AG08395 (cell line): Measurements from ENCODE around the gene SCMH1.

Experiments
- DNase-seq: peaks from one replicate; pipeline ENCODE4 v3.0.0; 2012; ENCODE audit warnings: mixed read lengths, low spot score

SCMH1 gene

DNA sequence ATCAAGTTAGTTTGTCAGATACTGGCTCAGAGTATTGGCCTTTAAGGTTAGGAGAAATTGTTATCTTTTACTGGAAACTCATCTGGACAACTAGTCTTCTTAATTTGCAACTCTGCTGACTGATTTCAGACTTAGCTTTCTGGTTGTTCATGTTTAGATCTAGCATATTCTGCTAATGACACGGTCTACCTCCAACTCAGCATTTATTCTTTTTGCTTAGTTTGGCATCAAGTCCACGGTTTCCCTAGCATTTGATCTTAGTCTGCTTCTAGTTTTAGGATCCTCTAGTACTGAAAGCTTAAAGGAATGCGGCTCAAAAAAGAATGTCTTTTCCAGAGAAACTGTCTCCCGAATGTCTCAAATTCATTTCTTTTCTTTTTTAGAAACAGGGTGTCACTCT lies 145.0 kb downstream of the SCMH1 start:
- DNase-seq = no peak

DNA sequence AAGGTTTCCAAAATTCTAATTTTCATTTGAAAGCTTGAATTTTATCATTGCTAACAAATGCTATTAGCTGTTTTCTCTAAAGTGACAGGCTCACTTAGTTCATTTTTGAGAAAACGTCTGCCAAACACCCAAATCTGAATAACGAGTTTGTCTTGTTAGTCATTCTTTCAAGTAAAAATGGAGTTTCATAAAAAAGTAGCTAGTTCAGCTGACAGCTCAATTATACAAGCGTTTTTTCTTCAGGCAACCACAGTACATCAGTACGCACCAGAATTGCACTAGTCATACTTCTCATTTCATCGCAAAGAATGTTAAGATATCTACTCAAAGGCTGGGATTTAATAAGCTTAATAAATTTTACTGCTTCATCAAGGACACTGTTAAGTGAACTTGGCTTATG lies 148.3 kb downstream of the SCMH1 start:
- no peak for DNase-seq

DNA sequence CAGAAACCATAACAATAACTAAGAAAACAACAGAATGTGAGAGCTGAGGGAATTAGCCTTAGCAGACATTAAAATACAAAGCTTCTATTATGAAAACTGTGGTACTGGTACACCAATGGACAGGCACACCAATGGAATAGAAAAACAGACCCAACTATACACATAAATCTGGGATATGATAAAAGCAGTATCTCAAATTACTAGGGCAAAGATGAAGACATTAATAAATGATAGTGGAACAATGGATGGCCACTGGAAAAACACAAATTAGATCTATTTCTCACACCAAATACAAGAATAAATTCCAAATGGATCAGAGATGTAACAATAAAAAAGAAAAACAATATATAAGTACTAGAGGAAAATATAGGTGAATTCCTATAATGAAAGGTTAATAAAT lies 155.2 kb downstream of the SCMH1 start:
- no peak for DNase-seq

DNA sequence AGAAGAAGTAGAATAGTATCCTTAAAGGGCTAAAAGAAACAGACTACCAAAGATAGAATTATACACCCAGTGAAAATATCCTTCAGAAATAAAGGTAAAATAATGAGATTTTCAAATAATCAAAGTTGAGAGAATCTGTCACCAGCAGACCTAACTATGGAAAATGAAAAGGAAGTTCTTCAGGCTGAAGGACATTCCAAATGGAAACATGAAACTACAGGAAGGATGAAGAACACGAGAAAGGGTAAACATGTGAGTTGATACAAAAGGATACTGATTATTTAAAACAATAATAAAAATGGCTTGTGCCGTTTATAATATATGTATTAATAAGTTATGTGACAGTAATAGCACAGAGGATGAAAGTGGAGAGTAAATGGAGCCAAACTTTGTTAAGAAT lies 163.5 kb downstream of the SCMH1 start:
- no peak for DNase-seq

DNA sequence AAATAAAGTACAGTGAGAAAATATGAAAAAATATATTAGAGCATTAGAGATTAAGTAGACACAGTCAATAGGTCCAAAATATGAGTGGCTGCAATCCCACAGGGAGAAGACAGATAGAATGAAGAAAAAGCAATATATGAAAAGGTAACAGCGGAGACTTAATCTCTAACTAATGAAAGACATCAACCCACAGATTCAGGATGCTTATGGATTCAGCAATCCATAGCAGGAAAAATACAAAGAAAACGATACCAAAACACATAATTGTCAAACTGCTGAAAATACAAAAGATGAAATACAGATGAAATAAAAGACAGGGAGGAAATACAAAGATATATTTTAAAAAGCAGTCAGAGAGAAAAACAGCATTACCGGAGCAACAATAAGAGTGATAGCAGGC lies 163.9 kb downstream of the SCMH1 start:
- no peak for DNase-seq

DNA sequence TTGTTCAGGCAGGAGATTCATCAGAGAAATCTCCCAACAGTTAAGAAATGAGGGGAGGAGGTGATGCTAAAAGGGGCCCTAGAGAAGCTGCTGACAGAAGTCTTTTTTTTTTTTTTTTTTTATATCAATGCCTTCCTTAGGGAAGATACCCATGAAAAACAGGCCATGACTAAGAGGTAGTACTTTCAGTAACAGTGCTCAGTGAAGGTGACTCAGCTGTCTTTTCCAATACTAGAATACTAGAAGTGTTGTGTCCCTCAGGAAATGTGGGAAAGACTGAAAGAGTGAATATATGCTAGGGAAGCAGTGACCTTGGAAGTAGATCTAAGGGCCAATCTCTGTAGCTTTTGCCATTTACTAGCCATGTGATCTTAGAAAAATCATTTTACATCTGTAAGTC lies 168.1 kb downstream of the SCMH1 start:
- peak; percentile 68 for DNase-seq

DNA sequence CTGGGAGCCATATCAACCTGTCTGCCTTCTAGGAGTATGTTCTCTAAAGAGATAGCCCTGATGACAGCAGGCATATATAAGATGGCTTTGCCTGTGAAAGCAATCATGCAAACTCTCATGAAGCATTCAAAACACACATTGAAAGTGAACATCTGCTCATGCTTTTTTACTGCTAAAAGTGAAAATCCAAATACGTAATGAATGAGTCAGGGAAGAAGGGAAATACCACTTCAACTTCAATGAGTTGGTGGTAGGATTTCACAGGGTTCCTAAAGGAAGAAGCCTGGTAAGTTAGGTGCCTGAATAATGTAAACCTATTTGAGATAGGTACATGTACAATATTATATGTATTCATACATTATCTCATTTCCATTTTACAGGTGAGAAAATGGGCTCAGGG lies 170.1 kb downstream of the SCMH1 start:
- DNase-seq = peak; percentile 8

DNA sequence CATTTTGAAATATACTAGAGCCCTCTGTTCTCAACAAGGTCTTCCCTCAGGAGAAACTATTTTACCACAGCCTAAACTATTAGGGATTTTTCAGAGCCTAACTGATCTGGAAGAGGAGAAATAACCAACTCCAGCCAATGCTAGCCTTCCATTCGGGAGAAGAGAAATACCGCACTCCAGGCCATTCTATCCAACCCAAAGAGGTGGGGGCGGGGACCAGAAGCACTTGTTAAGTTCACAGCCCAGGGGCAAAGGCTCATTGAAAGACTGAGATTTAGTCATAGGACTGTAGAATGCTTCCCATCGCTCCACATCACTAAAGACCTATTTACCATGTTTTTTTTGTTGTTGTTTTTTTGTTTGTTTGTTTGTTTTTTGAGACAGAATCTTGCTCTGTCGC lies 185.2 kb downstream of the SCMH1 start:
- DNase-seq = no peak

DNA sequence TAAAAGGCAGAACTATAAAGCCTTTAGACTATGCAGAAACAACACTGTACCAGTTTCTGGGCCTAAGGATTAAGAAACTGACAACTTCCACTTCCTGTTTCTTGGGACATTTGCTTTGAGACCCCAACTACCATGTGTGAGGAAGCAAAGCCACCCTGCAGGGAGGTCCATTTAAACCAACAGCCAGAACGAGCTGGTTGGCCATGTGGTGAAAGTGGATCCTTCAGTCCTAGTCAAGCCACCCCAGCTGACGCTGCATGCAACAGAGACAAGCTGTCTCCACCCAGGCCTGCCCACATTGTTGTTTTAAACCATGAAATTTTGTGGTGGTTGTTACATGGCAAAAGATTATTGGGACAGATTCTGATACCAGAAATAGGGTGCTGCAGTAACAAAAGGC lies 188.8 kb downstream of the SCMH1 start:
- no peak for DNase-seq

DNA sequence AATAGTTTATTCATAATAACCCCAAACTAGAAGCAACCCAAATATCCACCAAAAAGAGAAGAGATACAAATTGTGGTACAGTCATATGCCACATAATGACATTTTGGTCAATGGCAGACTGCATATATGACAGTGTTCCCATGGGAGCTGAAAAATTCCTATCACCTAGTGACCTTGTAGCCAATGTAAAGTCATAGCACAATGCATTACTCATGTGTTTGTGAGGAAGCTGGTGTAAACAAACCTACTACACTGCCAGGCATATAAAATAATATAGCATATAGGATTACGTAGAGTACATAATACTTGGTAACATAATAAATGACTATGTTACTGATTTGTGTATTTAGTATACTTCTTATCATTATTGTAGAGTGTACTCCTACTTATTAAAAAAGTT lies 191.1 kb downstream of the SCMH1 start:
- no peak for DNase-seq

DNA sequence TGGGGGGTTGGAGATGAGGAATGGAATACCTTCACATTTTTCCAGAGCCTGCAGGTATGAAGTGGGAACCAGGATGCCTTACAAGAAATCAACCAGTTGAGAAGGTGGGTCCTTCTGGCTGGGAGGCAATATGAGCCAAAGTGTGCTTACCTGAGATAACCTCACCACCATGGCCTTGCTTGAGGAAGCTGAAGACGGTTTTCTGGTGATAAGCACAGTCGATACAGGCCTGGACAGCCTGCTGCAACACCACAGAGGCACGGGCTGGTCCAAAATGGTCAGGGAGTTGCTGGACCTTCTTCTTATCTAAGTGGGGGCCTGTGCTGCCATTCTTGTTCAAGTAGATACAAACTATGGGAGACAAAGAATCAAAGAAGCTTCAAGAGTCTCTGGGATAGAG lies 193.6 kb downstream of the SCMH1 start:
- DNase-seq = no peak

DNA sequence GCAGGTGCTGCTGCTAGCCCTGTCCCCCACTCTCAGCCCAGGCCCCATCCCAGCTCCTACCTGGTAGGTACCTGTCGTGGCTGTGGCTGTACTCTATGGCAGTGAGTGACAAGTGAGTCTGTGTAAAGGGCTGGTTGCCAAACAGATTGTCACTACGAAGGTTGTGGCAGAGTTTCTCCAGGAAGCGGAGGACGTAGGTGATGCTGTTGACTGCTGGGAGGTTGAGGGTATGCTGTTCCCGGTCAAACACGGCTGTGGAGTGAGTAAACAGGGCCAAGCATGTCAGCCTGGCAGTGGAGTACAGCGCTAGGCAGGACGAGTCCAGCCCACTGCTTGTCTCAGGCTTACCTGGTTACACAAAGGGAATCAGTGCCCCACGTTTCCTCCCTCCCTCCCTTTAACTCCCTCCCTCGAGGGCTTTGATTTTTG lies 195.7 kb downstream of the SCMH1 start:
- DNase-seq = no peak

DNA sequence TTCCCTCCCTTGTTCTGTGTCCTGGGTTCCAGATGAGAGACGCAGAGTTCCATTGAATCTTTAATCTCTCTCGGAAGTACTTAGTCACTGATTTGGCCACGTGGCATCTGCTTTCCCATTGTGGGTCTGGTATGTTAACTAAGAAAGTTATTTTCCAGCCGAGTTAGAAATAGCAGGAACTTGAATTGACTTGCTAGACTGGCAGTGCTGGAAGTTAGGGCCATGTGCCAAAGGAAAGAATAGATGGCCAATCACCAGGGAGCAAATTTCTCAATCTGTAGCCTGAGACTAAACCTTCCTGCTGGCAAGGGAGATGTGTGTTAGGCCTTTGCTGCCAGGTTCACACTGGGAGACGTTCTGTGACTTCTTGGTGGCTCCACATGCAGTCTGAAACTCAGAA lies 196.4 kb downstream of the SCMH1 start:
- peak; percentile 75 for DNase-seq

DNA sequence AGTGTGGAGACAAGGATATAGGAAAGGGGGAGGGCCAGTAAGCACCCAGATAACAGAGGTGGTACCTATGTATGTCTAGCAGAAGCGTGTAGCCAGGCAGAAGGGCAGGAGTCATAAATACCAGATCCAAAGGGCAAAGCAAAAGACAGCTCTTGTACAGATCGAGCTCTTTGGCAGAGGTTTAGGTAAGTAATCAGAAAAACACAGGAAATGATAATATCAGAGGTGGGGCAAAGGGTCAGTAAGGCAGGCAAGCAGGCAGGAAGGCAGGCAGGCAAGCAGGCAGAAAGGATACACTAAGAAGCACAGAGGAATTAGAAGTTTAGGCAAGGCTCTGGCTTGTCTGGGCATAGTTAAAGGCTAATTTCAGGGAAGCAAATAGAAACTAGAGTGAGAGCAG lies 197.9 kb downstream of the SCMH1 start:
- DNase-seq = no peak

DNA sequence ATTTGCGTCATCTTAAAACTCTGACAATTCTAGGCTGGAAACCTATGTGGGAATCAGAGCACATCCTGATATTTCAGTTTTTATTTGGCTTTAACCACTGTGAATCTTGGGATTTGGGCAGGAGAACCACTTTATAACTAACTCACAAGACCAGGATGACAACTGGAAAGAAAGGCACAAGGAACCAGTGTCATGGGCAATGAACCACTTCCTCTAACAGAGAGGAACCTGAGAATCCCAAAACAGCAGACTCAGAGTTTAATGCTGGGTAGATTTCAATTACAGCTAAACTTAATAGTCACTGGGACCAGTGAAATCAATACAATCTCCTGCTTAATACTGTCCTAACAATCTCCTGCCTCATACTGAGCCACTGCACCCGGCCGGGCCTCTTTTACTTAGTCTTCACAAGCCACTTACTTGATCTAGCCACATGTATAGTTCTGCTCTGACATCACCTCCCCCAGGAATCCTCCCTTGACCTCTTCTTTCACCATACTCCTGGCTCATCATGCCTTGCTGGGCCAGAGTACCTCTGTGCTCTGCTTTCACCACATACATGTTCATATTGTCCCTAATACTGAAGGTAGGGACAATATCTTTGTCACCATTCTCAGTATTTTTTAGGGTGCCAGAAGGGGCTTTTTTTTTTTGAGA lies 200.4 kb downstream of the SCMH1 start:
- no peak for DNase-seq

DNA sequence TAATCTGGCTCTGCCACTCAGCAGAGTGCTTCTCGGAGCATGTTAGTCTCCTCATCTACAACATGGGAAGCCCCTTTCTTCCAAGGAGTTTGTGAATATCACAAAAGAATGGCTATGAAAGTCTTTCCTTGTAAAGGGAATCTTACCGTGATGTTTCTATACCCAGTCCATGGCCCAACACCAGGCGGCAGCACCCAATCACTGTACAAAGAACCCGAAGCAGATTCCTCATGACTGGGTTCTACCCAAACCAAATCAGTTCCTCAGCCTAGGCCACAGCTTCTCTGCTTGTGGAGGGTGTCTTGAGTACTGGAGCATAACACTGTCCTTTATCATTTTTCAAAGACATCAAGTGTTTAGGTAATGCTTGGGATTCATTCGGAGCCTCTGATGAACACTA lies 204.0 kb downstream of the SCMH1 start:
- DNase-seq = no peak

DNA sequence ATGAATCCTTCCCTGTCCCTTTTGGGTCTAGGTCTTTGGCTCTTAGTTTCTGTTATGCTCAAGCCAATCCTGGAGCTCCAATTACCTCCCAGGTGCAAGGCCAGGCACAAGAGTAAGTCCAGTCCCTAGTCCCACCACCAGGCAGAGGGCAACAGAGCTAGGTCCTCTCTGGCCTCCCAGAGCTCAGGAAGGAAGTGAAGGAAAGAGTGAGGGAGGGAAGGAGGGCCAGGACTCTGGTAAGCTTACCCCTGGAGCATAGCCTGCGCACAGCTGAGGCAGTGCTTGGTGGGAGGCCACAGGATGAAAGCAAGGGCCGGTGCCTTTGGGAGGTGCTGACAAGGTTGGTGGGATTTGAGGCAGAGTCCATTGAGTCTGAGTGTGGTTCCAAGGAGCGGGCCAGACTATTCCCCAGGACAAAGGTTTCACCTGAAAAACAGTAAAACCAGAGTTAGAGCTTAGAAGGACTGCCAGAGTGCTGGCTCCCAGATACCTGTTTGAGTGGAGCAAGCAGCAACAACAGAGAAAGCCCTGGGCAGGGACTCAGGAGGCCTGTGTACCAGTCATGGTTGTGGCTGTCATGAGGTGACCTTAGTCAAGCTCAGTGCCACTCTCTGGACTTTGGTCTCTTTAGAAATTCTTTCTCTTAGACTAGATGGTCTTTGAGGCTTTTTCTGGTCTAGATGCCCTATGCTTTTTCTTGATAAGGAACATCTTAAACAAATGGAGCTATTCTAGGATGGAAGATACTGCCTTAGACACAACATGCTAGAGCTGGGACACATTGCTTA lies 204.8 kb downstream of the SCMH1 start:
- DNase-seq = no peak

DNA sequence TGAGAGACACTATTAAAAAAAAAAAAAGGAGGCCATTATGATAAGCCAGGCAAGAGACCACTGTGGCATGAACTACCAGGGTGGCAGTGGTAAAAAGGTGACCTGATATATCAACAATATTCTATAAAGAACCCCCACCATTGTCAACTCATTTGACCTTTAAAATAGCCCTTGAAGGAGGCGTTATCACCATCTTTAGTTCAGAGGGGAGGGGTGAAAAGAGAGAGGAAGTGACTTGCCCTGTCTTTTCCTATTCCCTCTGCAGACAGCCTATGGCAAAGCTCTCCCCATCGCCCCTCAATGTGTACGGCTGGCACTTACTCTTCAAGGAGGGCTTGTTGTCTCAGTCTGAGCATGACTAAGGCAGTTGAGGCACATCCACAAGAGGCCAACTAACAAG lies 208.8 kb downstream of the SCMH1 start:
- no peak for DNase-seq

DNA sequence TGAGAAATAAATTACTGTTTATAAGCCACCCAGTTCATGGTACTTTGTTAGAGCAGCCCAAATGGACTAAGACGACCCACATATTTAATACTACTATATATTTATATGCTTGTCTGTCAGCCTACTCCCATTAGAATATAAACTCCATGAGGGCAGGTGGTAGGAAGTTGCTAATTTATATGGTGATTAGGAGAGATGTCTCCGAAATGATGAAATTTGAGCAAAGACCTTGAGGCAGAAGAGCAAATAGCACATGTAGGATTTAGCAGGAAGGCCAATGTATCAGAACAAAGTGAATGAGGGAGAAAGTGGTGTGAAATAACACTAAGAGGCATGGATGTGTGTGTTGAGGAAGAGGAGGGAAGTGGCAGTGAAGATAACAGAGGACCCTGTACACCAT lies 210.0 kb downstream of the SCMH1 start:
- DNase-seq = no peak

DNA sequence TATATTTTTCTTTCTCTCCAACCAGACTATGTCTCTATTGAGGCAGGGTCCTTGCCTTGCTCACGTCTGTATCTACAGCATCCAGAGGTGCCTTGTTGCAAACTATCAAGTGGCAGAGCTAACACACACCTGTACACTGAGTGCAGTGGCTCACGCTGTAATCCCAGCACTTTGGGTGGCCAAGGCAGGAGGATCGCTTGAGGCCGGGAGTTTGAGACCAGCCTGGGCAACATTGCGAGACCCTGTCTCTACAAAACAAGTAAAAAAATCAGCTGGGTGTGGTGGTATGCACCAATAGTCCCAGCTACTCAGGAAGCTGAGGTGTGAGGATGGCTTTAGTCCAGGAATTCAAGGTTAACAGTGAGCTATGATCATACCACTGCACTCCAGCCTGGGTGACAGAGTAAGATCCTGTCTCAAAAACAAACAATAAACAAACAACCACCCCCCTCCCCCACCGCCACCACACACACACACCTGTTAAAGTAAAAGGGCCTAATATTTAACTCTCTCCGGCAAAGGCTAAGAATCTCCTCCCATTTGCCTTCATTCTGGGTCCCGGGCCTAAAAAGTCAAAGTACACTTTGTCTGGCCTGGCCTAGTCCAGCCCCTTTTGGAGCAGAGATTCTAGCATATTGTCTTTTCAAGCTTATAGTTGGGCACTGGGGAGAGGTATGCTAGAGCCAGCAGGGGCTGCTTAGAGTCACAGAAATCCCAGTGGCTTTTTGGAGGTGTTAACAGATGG lies 211.1 kb downstream of the SCMH1 start:
- DNase-seq = no peak

DNA sequence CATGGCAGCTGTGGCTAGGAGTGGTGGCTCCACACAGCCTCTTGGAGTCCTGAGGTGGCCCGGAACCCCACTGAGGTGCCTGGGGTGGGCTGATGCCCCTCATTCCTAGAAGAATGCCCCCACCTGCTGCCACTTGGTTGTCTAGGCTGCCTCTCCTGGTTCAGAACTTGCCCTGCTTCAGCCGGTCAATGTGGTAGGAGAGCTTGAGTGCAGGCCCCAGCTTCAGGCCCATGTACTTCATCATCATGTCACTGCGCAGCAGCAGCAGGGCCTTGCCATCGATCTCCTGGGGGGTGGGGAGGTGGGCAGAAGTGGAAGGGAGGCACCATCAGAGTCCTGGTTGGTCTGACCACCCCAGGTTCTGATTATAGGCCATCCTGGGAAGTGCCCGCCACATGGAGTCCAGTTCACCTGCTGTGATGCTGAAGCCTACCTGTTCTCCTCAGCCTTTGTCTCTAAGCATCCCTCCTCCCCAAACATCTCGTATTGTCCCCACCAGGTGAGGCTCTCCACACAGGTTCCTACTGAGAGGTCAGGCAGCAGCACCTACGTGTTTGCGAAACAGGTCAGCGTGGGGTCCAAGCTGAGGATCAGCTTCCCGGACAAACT lies 214.0 kb downstream of the SCMH1 start:
- no peak for DNase-seq

DNA sequence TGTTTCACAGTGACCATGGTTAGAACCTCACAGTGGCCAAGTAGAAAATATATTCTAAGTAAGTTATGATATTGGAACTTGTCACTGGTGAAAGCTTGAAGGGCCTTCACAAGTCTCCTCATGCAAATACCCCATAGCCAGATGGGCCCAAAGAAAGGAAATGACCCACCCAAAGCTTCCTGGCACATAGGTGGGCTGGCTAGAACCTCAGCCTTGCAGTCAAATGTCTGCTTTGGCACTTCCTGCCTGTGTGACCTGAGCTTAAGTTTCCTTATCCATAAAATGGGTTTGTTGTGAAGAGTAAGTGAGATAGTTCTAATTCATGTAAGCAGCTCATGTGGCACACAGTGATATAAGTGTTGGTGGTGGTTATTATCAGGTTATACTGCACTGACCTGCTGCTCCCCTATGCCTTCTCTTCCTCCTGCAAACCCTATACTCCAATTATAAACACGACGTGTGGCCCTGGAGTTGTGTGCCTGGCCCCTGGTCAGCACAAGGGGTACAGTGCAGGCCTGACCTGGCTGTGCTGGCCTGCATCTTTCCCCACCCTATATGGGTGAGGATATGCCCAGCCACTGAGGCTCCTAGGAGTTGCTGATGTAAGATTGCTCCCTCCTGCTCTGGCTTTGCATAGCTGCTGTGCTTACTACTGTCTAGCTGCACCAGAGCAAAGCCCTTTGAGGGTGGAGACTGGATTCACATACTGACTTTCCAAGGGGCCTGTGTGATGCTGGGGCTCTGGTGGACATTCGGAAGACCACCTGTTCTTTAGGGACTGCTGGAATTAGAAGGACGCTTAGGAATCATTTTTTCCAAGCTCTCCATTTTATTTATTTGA lies 215.9 kb downstream of the SCMH1 start:
- no peak for DNase-seq
